Fibroblast of villous mesenchyme (primary cell): ENCODE data around the gene ARPC1A. TPM values are rescaled to one million over a fixed set of nuclear protein-coding genes. Genes with fewer than 3 reads are reported as not detected.
"Not testable (repeated sequence)": the region's sequence is repeated elsewhere in the genome, so short reads cannot be mapped to it uniquely, and the experiment has no call there.

ENCODE experiments used
- DNase-seq: peaks from one replicate; pipeline ENCODE4 v3.0.0-alpha.2; 2010; ENCODE audit warnings: low read depth
- H3K4me3 ChIP-seq: 2 replicates; pipeline ENCODE4 v1.5.1; 2011; ENCODE audit warnings: low read depth, mild to moderate bottlenecking, low read length
- CTCF ChIP-seq: IDR thresholded peaks from 2 replicates; pipeline ENCODE4 v1.5.1; 2012; ENCODE audit warnings: low read depth, mild to moderate bottlenecking, low read length; ENCODE audit not compliant: insufficient read depth
- total RNA-seq: library from RNA; depleted of rRNA; stranded (reverse); fragments of >200 nt; gene quantifications from 2 replicates; pipeline ENCODE4 v1.2.3, GENCODE V29; 2012

The ARPC1A gene
- total RNA-seq, 1 donor: 158 TPM

GRCh38 chr7:99314504-99314903 lies 11.2 kb upstream of the ARPC1A start:
- no peak for DNase-seq
- H3K4me3 ChIP-seq: no peak overlapping the region
- no peak for TF ChIP-seq CTCF

GRCh38 chr7:99320371-99320770 lies 5.3 kb upstream of the ARPC1A start:
- no peak for TF ChIP-seq CTCF
- DNase-seq: no peak
- H3K4me3 ChIP-seq: no peak overlapping the region

- H3K4me3 ChIP-seq, DNase-seq: not testable (repeated sequence)
These were observed 3.0 kb upstream of the ARPC1A start for GRCh38 chr7:99322659-99323058.

- no peak for DNase-seq
- H3K4me3 ChIP-seq: no peak overlapping the region
- TF ChIP-seq CTCF: no peak
These were observed 1.1 kb upstream of the ARPC1A start for GRCh38 chr7:99324559-99324958.

GRCh38 chr7:99325001-99325493 lies 651 bp upstream of the ARPC1A start:
- no peak for DNase-seq
- peak overlapping the region; percentile 70 for H3K4me3 ChIP-seq
- no peak for TF ChIP-seq CTCF

- TF ChIP-seq CTCF: no peak
- peak; percentile 7 for DNase-seq
- peak overlapping the region; percentile 70 for H3K4me3 ChIP-seq
These were observed 697 bp downstream of the ARPC1A start for GRCh38 chr7:99326408-99326782.

- peak; percentile 86 for DNase-seq
- H3K4me3 ChIP-seq: not testable (repeated sequence)
These were observed 4.7 kb downstream of the ARPC1A start for GRCh38 chr7:99330314-99330961.

- H3K4me3 ChIP-seq: no peak overlapping the region
- no peak for TF ChIP-seq CTCF
- DNase-seq: no peak
These were observed 5.3 kb downstream of the ARPC1A start for GRCh38 chr7:99331002-99331401.
